NCI-H2029 (cell line): ENCODE measurements around the gene IL1RAP.

ENCODE experiments used
- DNase-seq: peaks from one replicate; lab custom pipeline; 2025; lab: John Stamatoyannopoulos, UW

IL1RAP gene

GRCh38 chr3:190577225-190577624 lies 63.3 kb downstream of the IL1RAP start:
- DNase-seq, result no peak

GRCh38 chr3:190579514-190580137 lies 65.7 kb downstream of the IL1RAP start:
- no peak for DNase-seq

- no peak for DNase-seq
Observed at GRCh38 chr3:190580417-190580816, 66.5 kb downstream of the IL1RAP start.

DNA sequence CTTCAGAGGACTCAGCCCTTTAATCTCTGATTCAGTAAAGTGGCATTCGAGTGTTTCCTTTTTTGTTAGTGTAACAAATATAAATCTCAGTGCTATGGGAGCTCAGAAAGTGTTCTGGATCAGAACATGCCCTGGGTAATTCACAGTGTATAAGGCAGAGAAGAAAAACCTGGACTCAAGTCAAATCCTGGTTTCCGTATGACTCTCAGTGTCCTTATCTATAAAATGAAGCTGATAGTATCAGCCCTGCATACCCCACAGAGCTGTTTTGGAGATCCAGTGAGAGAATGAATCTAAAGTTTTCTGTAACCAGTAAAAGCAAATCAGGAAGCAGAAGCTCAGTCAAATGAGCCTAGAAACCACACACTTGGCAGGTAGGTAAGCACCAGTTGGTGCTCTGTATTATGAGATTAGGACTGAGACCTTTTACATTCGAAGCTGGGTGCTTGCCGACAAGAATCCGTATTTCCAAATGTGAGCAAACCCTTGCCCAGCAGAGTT lies 67.2 kb downstream of the IL1RAP start:
- DNase-seq, result no peak

DNA sequence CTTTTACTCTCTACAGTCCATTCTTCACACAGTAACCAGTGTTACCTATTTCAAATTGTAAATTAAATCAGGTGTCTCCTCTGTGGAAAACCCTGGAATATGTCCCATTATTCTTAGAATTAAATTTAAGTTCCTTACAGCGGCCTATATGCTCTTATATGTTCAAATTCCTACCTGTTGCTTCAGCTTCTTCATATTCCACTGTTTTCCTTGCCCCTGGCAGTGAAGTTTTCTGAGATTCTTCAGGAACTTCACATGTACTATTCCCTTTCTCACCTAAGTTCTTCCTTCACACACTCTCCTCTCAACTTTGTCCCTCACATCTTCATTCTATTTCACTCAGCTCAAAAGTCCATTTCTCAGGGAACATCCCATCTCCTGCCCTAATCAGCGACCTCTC lies 68.8 kb downstream of the IL1RAP start:
- no peak for DNase-seq

DNA sequence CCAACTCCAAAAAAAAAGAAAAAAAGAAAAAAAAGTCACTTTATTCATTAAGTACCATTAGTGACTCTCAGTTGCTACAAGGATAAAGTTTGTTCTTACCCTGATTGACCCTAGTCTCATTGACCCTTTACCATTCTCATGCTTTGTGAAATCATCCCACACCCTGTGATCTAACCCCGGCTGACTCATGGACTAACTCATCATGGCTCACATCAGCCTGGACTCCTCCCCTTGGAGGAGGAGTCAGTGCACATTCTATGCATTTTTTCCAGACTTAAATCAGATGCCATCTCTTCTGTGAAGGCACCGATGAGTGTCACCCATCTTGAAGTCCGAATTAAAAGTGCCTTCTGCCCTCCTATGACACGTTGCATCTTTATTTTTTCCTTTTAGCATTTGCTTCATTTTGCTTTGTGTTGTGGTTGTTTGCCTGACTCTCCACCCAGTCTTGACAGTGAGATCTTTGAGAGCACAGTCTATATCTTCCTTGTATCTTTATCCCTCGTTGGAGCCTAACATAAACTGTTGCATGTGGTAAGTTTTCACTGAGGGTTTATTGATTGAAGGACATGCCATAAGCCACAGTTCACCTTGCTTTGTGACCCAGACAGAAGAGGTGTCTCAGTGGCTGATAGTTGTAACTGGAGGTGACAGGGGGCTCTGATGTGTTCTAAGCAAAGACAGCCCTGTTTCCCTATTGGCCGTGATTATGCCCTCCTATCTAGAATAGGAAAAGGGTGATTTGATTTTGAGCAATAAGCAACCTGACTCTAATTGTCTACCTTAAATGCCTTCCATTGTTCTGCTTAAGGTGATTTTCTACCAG lies 72.1 kb downstream of the IL1RAP start:
- no peak for DNase-seq

- DNase-seq, result no peak
Observed at GRCh38 chr3:190586631-190587011, 72.7 kb downstream of the IL1RAP start.

GRCh38 chr3:190588570-190588969 lies 74.7 kb downstream of the IL1RAP start:
- DNase-seq, result no peak

- DNase-seq, result no peak
Observed at GRCh38 chr3:190589326-190589725, 75.4 kb downstream of the IL1RAP start.

DNA sequence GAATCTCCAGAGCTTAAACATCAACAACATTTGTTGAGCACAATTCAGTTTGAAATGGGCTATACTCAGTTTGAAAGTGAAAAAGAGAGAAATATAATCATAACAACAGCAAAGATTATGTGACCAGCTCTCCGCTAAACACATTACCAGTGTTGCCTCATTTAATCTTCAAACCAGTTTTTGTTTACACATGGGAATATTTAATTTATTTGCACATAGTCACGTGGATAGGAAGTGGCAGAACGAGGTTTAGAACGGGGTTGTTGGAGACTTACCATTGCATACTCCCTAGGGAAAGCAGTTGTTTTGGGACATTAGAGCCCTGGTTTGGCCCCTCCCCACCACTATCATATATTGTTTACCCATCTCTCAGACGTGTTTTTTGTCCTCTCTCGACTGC lies 77.2 kb downstream of the IL1RAP start:
- no peak for DNase-seq

DNA sequence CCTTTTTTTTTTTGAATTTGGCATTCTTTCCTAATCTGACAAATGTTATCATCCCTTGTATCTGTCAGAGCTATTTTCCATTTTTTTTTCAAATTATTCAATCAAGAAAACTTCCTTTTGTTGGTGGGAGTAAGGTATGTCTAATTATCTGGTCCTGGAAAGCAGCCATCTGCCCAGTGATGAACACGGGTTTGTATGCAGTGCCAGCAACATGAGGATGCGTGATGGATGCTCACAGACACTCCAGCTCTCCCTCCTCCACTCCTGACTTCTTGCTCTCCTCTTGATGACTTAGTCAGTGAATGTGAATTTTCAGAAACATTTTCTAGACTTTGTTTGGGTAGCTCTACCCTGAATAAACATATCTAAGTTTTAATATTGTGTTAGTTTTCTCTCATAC lies 79.2 kb downstream of the IL1RAP start:
- no peak for DNase-seq

DNA sequence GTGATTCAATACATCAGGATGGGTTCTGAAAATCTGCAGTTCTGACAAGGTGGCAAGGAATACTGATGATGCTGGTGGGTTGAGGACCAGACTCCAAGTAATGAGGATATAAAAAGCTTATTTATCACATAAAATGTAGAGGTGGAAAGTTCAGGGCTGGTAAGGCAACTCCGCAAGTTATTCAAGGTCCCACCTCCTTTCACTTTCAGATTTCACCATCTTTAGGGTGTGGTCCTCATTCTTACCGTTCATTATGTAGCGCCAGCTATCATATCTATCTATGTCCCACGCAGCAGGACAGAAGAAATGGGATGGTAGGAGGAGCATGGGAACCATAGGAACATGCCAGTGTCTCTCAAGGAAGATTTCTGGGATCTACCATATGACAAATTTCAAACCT lies 80.3 kb downstream of the IL1RAP start:
- DNase-seq, result no peak

GRCh38 chr3:190595179-190595795 lies 81.4 kb downstream of the IL1RAP start:
- no peak for DNase-seq

DNA sequence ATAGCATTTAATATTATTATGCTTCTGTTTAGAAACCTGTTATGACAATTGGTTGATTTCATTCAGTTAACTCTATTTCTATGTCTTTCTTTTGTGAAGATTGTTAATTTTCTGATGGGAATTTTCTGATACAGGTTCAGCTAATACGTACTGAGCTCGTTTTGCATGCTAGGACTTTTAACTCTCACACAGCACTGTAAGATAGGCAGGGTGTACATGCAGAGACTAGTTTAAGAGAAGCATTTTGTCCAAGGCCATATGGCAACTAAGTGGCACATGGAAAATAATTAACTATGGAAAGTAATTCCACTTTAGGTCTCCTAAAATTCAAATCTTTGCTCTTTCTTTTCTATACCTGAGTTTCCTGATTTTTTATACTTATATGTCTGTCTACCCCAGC lies 81.9 kb downstream of the IL1RAP start:
- no peak for DNase-seq

- no peak for DNase-seq
Observed at GRCh38 chr3:190596349-190597285, 82.7 kb downstream of the IL1RAP start.

DNA sequence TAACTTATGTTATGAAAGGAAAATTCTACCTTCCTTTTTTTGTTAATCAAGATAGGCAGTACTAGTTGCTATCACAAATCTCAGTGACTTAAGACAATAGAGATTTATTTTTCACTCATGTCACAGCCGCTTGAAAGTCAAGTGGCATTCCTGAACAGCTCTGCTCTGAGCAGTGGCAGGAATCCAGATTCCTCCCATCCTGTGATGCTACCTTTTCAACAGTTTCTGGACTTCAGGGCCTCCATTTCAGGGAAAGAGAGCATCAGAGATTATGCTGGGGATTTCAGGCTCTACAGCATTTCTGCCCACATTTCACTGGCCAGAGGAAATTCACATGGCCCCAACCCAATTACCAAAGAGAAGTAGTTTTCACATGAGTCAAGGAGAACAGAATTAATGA lies 83.4 kb downstream of the IL1RAP start:
- DNase-seq, result no peak

GRCh38 chr3:190601622-190602021 lies 87.7 kb downstream of the IL1RAP start:
- no peak for DNase-seq

DNA sequence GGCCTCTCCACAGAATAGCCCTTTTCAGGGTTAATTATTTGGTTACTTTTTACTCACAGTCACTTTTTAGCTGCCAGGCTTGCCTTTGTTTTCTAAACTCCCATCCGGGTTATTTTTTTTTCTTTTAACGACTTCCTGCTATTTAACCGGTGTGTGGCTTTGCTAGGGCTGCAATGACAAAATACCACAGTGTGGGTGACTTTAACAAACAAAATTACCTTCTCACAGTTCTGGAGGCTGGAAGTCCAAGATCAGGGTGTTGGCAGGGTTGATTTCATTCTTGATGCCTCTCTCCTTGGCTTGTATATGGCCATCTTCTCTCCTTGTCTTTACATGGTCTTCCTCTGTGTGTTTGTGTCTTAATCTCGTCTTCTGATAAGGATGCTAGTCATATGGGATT lies 91.5 kb downstream of the IL1RAP start:
- no peak for DNase-seq

DNA sequence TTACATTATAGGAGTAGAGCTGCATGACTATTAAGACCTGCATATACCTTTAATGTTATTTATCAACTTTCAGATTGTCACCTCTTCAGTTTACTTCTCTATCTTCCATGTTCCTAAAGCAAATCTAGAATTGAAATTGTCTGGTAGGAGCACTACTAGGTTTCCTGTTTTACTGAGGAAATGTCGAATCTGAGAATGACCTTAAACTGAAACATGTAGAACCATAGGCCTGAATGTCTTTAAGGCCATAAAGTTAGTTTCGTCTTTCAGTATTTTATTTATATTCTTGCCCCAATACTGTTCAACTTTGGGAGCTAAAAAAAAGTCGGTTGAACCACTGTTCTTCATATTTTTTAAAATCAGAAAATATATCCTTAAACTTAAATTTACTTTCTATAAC lies 92.7 kb downstream of the IL1RAP start:
- DNase-seq, result no peak

GRCh38 chr3:190607021-190607420 lies 93.1 kb downstream of the IL1RAP start:
- DNase-seq, result no peak

- DNase-seq, result no peak
Observed at GRCh38 chr3:190608850-190609589, 95.1 kb downstream of the IL1RAP start.
